Gastrocnemius medialis (tissue), 4 donors: ENCODE measurements around the gene PLBD2. TPM values are rescaled to one million over a fixed set of nuclear protein-coding genes. Genes with fewer than 3 reads are reported as not detected.

Source experiments
- ATAC-seq, 2 donors: fragments of 150-250 bp; one replicate each; pipeline ENCODE4 v1.9.1; 2016
- DNase-seq, 2 donors: peaks; one replicate each; pipeline ENCODE4 v3.0.0-alpha.2; 2019
- H3K27ac ChIP-seq, 4 donors: fragments of 200-600 bp; sonication (generic); 1 replicate in 1 of 4; 2 replicates in 3 of 4; pipeline ENCODE4 v1.5.1; 2016 to 2018; ENCODE audit warnings: mild to moderate bottlenecking in 2 of 4, moderate library complexity in 1 of 4
- H3K27me3 ChIP-seq, 3 donors: fragments of 200-600 bp; sonication (generic) in 2 of 3; 1 replicate in 1 of 3; 2 replicates in 2 of 3; pipeline versions ENCODE4 v1.5.1 to v1.6.0; 2016 to 2019; ENCODE audit warnings: mild to moderate bottlenecking in 1 of 3, moderate library complexity in 1 of 3
- H3K36me3 ChIP-seq, 2 donors: fragments of 200-600 bp; sonication (generic) in 1 of 2; one replicate each; pipeline ENCODE4 v1.5.1; 2017 to 2018
- H3K4me1 ChIP-seq, 2 donors: fragments of 200-600 bp; sonication (generic) in 1 of 2; one replicate each; pipeline ENCODE4 v1.5.1; 2016 to 2017; ENCODE audit warnings: mild to moderate bottlenecking in 2 of 2
- H3K4me3 ChIP-seq, 4 donors: fragments of 200-600 bp; sonication (generic) in 3 of 4; 1 replicate in 1 of 4; 2 replicates in 3 of 4; pipeline ENCODE4 v1.5.1; 2016 to 2019; ENCODE audit warnings: mild to moderate bottlenecking in 2 of 4
- H3K9me3 ChIP-seq, 3 donors: fragments of 200-600 bp; sonication (generic) in 2 of 3; 1 replicate in 1 of 3; 2 replicates in 2 of 3; pipeline ENCODE4 v1.5.1; 2016 to 2019
- CTCF ChIP-seq, 5 experiments: fragments of 450-650 bp in 3 of 5; fragments of 200-600 bp in 2 of 5; sonication (generic) in 2 of 5; IDR thresholded peaks in 4 of 5; conservative IDR thresholded peaks in 1 of 5; 1 replicate in 4 of 5; 2 replicates in 1 of 5; pipeline ENCODE4 v1.5.1; 2016 to 2019; ENCODE audit warnings: antibody characterized with exemption in 5 of 5, mild to moderate bottlenecking in 3 of 5, moderate library complexity in 3 of 5
- POLR2A ChIP-seq, 2 donors: fragments of 450-650 bp; IDR thresholded peaks; one replicate each; pipeline ENCODE4 v1.6.1; 2017; ENCODE audit warnings: antibody characterized with exemption in 2 of 2, mild to moderate bottlenecking in 2 of 2, moderate library complexity in 2 of 2
- in situ Hi-C, 4 donors: fragments of 200-750 bp; cut with MboI; loops; one replicate each; pipeline versions ENCODE4 v1.15.0 to v1.8.0; 2017; ENCODE audit warnings: low sequenced_read_pairs in 4 of 4
- intact Hi-C: fragments of 100-400 bp; cut with DNase I; formaldehyde crosslinking; loops from one replicate; pipeline ENCODE4 v1.15.1; 2023; ENCODE audit warnings: low total_unique reads
- total RNA-seq, 4 donors: library from RNA; depleted of rRNA; stranded (reverse); fragments of >200 nt; gene quantifications; one replicate each; pipeline versions ENCODE4 v1.1.0 to v1.2.3, GENCODE V29; 2016

The PLBD2 gene
- total RNA-seq, 4 donors from 2014 or later: 12.0 to 28.9 (median 26.8) TPM

GRCh38 chr12:113401066-113402000, 42.9 kb downstream of the PLBD2 start:
- Histone ChIP-seq H3K9me3 (no peaks in the 10 kb centered on the region), H3K4me3 (no peak overlapping the region), H3K27ac (no peak overlapping the region), H3K36me3 (no peaks in the 10 kb centered on the region), H3K4me1 (peaks cover 0 to 10% of the 10 kb centered on the region in 2 donors), H3K27me3 (peaks cover 2 to 10% (median 5%) of the 10 kb centered on the region in 3 donors)
- in situ Hi-C loops: no loop called here
- intact Hi-C loops: no loop called here
- DNase-seq (no peak), ATAC-seq (no peak)
- TF ChIP-seq POLR2A (IDR thresholded peaks at IDR 0.05): no peak
- TF ChIP-seq CTCF (IDR thresholded peaks at IDR 0.05 in 4 of 5, conservative IDR thresholded peaks at IDR 0.05 in 1 of 5): no peak

- in situ Hi-C loops: no loop called here
- no peaks in the 10 kb centered on the region for H3K9me3 ChIP-seq
- no peak overlapping the region for H3K4me3 ChIP-seq
- H3K36me3 ChIP-seq: no peaks in the 10 kb centered on the region
- DNase-seq (no peak), ATAC-seq (no peak)
- H3K4me1 ChIP-seq: peaks cover 0 to 14% of the 10 kb centered on the region in 2 donors
- TF ChIP-seq CTCF (IDR thresholded peaks at IDR 0.05 in 4 of 5, conservative IDR thresholded peaks at IDR 0.05 in 1 of 5): no peak
- TF ChIP-seq POLR2A (IDR thresholded peaks at IDR 0.05): no peak
- intact Hi-C loops: no loop called here
- H3K27ac ChIP-seq: no peak overlapping the region
- H3K27me3 ChIP-seq: peaks cover 2 to 5% (median 3%) of the 10 kb centered on the region in 3 donors
Measured at GRCh38 chr12:113402586-113403260, 44.3 kb downstream of the PLBD2 start.

GRCh38 chr12:113403435-113404415, 45.3 kb downstream of the PLBD2 start, which contains the start of gene SDS:
TSS of gene SDS (minus strand) at chr12:113403887. CDS start at chr12:113399708, 4,179 bp downstream.
- peaks cover 0 to 19% of the 10 kb centered on the region in 2 donors for H3K4me1 ChIP-seq
- H3K27me3 ChIP-seq: peaks cover 0 to 2% (median 0%) of the 10 kb centered on the region in 3 donors
- DNase-seq: peak in 1 of 2 donors; percentile 34
- no peaks in the 10 kb centered on the region for H3K9me3 ChIP-seq
- TF ChIP-seq POLR2A (IDR thresholded peaks at IDR 0.05) (no peak), CTCF (IDR thresholded peaks at IDR 0.05 in 4 of 5, conservative IDR thresholded peaks at IDR 0.05 in 1 of 5) (no peak)
- in situ Hi-C loops: no loop called here
- H3K4me3 ChIP-seq: peak within 1 kb of the TSS in 1 of 4 donors; percentile 7
- no peaks in the 10 kb centered on the region for H3K36me3 ChIP-seq
- ATAC-seq: no peak
- no peak within 1 kb of the TSS for H3K27ac ChIP-seq
- intact Hi-C loops: no loop called here

GRCh38 chr12:113405694-113406093, 47.3 kb downstream of the PLBD2 start:
- peaks cover 0 to 2% (median 0%) of the 10 kb centered on the region in 3 donors for H3K27me3 ChIP-seq
- intact Hi-C loops: no loop called here
- H3K9me3 ChIP-seq: no peaks in the 10 kb centered on the region
- in situ Hi-C loops: no loop called here
- no peak for DNase-seq
- no peak for ATAC-seq
- no peaks in the 10 kb centered on the region for H3K36me3 ChIP-seq
- peaks cover 0 to 19% of the 10 kb centered on the region in 2 donors for H3K4me1 ChIP-seq
- no peak overlapping the region for H3K27ac ChIP-seq
- TF ChIP-seq POLR2A (IDR thresholded peaks at IDR 0.05) (no peak), CTCF (IDR thresholded peaks at IDR 0.05 in 4 of 5, conservative IDR thresholded peaks at IDR 0.05 in 1 of 5) (no peak)
- H3K4me3 ChIP-seq: no peak overlapping the region
